ENCODE results near the gene MPRIP. TPM values are rescaled to one million over a fixed set of nuclear protein-coding genes. Genes with fewer than 3 reads are reported as not detected.

MPRIP gene
- polyA plus RNA-seq, 1 donor from 2014 or later, result 47.3 TPM

DNA sequence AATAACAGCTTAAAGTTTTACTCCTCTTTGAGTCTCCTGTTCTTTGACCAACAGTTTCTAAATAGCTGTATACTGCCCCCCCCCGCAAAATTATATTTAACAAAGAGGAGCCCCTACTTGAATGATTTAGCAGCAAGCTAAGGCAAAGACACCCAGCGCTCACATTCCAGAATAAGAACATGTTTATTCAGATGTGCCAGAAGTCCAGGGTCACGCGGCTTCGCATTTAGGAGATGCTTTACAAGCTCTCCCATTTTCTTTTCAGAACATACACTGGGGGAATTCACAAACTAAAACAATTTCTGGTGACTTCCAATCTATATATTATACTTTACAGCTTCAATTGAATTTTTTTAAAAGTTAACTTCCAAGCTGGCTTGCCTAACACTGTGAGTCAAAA lies 158.6 kb downstream of the MPRIP start:
- Histone ChIP-seq H3F3A (ENCODE audit: insufficient read depth, low read length, poor library complexity, severe bottlenecking) (no peaks in the 10 kb centered on the region), H2AFZ (ENCODE audit: low read depth, low read length) (no peak overlapping the region), H3K79me2 (replicated peaks; ENCODE audit: insufficient read depth, low read length) (no peaks in the 10 kb centered on the region), H3K4me2 (ENCODE audit: low read length) (no peak overlapping the region), H3K9me2 (ENCODE audit: insufficient read depth, low read length) (no peaks in the 10 kb centered on the region), H3K27me3 (ENCODE audit: insufficient read depth, low read depth, low read length) (no peaks in the 10 kb centered on the region), H3K27ac (ENCODE audit: low read length) (no peak overlapping the region), H3K4me3 (ENCODE audit: low read length) (no peak overlapping the region), H3K9ac (ENCODE audit: low read length) (no peak overlapping the region), H3K36me3 (ENCODE audit: insufficient read depth, low read length) (no peaks in the 10 kb centered on the region), H3K9me3 (ENCODE audit: low read length) (no peaks in the 10 kb centered on the region), H4K20me1 (ENCODE audit: insufficient read depth) (no peaks in the 10 kb centered on the region)
- TF ChIP-seq RAD21 (conservative IDR thresholded peaks at IDR 0.05), result no peak

DNA sequence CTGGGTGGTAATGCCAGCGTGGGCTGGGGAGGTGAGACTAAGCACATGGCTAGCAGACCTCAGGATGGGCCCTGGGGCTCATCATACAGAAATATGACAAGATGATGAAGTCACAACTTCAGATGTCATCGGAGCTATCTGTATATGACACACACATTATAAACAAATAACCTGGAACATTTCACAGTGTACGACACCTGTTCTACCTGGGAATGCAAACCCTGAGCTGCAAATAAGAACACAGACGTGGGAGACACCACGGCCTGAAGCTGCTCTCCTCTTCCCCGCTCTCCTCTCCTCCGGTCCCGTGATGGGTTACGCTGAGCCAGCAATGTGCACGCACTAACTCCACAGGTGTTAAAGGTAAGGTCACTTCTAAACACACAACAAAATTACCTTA lies 159.0 kb downstream of the MPRIP start:
- no peaks in the 10 kb centered on the region for H3F3A ChIP-seq (ENCODE audit: insufficient read depth, low read length, poor library complexity, severe bottlenecking)
- no peak overlapping the region for H3K27ac ChIP-seq (ENCODE audit: low read length)
- H3K79me2 ChIP-seq (replicated peaks; ENCODE audit: insufficient read depth, low read length), result no peaks in the 10 kb centered on the region
- no peak overlapping the region for H3K4me3 ChIP-seq (ENCODE audit: low read length)
- no peaks in the 10 kb centered on the region for H4K20me1 ChIP-seq (ENCODE audit: insufficient read depth)
- no peak overlapping the region for H3K4me2 ChIP-seq (ENCODE audit: low read length)
- H2AFZ ChIP-seq (ENCODE audit: low read depth, low read length), result no peak overlapping the region
- H3K36me3 ChIP-seq (ENCODE audit: insufficient read depth, low read length), result no peaks in the 10 kb centered on the region
- H3K9ac ChIP-seq (ENCODE audit: low read length), result no peak overlapping the region
- H3K9me3 ChIP-seq (ENCODE audit: low read length), result no peaks in the 10 kb centered on the region
- no peaks in the 10 kb centered on the region for H3K9me2 ChIP-seq (ENCODE audit: insufficient read depth, low read length)
- TF ChIP-seq RAD21 (conservative IDR thresholded peaks at IDR 0.05) (no peak), MXI1 (conservative IDR thresholded peaks at IDR 0.05; ENCODE audit: poor library complexity, severe bottlenecking) (no peak), EP300 (conservative IDR thresholded peaks at IDR 0.05; ENCODE audit: poor library complexity, severe bottlenecking) (no peak), POLR2AphosphoS5 (IDR thresholded peaks at IDR 0.05) (no peak), TAF1 (IDR thresholded peaks at IDR 0.05; ENCODE audit: low read depth) (no peak), SMC3 (conservative IDR thresholded peaks at IDR 0.05; ENCODE audit: poor library complexity) (no peak), EZH2 (IDR thresholded peaks at IDR 0.05; ENCODE audit: borderline replicate concordance, insufficient read depth, low read length, poor library complexity, severe bottlenecking) (no peak)
- TF ChIP-seq, protein P1, sequence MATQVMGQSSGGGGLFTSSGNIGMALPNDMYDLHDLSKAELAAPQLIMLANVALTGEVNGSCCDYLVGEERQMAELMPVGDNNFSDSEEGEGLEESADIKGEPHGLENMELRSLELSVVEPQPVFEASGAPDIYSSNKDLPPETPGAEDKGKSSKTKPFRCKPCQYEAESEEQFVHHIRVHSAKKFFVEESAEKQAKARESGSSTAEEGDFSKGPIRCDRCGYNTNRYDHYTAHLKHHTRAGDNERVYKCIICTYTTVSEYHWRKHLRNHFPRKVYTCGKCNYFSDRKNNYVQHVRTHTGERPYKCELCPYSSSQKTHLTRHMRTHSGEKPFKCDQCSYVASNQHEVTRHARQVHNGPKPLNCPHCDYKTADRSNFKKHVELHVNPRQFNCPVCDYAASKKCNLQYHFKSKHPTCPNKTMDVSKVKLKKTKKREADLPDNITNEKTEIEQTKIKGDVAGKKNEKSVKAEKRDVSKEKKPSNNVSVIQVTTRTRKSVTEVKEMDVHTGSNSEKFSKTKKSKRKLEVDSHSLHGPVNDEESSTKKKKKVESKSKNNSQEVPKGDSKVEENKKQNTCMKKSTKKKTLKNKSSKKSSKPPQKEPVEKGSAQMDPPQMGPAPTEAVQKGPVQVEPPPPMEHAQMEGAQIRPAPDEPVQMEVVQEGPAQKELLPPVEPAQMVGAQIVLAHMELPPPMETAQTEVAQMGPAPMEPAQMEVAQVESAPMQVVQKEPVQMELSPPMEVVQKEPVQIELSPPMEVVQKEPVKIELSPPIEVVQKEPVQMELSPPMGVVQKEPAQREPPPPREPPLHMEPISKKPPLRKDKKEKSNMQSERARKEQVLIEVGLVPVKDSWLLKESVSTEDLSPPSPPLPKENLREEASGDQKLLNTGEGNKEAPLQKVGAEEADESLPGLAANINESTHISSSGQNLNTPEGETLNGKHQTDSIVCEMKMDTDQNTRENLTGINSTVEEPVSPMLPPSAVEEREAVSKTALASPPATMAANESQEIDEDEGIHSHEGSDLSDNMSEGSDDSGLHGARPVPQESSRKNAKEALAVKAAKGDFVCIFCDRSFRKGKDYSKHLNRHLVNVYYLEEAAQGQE (IDR thresholded peaks at IDR 0.05; ENCODE audit: borderline replicate concordance), result no peak
- TF ChIP-seq, protein P2, sequence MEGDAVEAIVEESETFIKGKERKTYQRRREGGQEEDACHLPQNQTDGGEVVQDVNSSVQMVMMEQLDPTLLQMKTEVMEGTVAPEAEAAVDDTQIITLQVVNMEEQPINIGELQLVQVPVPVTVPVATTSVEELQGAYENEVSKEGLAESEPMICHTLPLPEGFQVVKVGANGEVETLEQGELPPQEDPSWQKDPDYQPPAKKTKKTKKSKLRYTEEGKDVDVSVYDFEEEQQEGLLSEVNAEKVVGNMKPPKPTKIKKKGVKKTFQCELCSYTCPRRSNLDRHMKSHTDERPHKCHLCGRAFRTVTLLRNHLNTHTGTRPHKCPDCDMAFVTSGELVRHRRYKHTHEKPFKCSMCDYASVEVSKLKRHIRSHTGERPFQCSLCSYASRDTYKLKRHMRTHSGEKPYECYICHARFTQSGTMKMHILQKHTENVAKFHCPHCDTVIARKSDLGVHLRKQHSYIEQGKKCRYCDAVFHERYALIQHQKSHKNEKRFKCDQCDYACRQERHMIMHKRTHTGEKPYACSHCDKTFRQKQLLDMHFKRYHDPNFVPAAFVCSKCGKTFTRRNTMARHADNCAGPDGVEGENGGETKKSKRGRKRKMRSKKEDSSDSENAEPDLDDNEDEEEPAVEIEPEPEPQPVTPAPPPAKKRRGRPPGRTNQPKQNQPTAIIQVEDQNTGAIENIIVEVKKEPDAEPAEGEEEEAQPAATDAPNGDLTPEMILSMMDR (IDR thresholded peaks at IDR 0.05; ENCODE audit: poor library complexity, severe bottlenecking), result no peak
- H3K27me3 ChIP-seq (ENCODE audit: insufficient read depth, low read depth, low read length), result no peaks in the 10 kb centered on the region

DNA sequence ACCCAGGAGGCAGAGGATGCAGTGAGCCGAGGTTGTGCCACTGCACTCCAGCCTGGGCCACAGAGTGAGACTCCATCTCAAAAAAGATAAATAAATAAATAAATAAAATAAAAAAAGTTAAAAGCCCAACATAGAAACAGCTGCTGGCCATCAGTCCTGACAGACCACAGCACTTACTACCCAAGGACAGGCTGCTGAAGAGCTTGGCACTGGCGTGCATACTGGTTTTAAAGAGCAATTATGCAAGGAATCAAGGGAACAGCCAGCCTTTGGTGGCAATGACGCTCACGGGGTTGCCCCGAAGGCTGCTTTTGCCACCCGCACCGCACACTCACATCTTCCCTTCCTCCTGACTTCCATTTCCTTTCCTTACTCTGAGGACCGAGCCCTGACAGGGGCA lies 159.7 kb downstream of the MPRIP start:
- Histone ChIP-seq H3K4me2 (ENCODE audit: low read length) (no peak overlapping the region), H3K9me3 (ENCODE audit: low read length) (no peaks in the 10 kb centered on the region), H3K79me2 (replicated peaks; ENCODE audit: insufficient read depth, low read length) (no peaks in the 10 kb centered on the region), H3K9ac (ENCODE audit: low read length) (no peak overlapping the region), H3F3A (ENCODE audit: insufficient read depth, low read length, poor library complexity, severe bottlenecking) (no peaks in the 10 kb centered on the region), H3K27ac (ENCODE audit: low read length) (no peak overlapping the region), H3K4me3 (ENCODE audit: low read length) (no peak overlapping the region), H3K27me3 (ENCODE audit: insufficient read depth, low read depth, low read length) (no peaks in the 10 kb centered on the region), H4K20me1 (ENCODE audit: insufficient read depth) (no peaks in the 10 kb centered on the region), H3K9me2 (ENCODE audit: insufficient read depth, low read length) (no peaks in the 10 kb centered on the region), H3K36me3 (ENCODE audit: insufficient read depth, low read length) (no peaks in the 10 kb centered on the region), H2AFZ (ENCODE audit: low read depth, low read length) (no peak overlapping the region)
- TF ChIP-seq SMC3 (conservative IDR thresholded peaks at IDR 0.05; ENCODE audit: poor library complexity) (no peak), EZH2 (IDR thresholded peaks at IDR 0.05; ENCODE audit: borderline replicate concordance, insufficient read depth, low read length, poor library complexity, severe bottlenecking) (no peak), TAF1 (IDR thresholded peaks at IDR 0.05; ENCODE audit: low read depth) (no peak), RAD21 (conservative IDR thresholded peaks at IDR 0.05) (no peak), MXI1 (conservative IDR thresholded peaks at IDR 0.05; ENCODE audit: poor library complexity, severe bottlenecking) (no peak), POLR2AphosphoS5 (IDR thresholded peaks at IDR 0.05) (no peak), EP300 (conservative IDR thresholded peaks at IDR 0.05; ENCODE audit: poor library complexity, severe bottlenecking) (no peak)
- TF ChIP-seq, protein P1 (IDR thresholded peaks at IDR 0.05; ENCODE audit: borderline replicate concordance), result no peak
- TF ChIP-seq, protein P2 (IDR thresholded peaks at IDR 0.05; ENCODE audit: poor library complexity, severe bottlenecking), result no peak
